HCT116 (cell line): ENCODE measurements around the gene PARP12.

ENCODE experiments used
- EZH2 ChIP-seq: fragments of 200-600 bp; sonication (generic); IDR thresholded peaks from 2 replicates; pipeline ENCODE4 v1.6.1; 2017; ENCODE audit warnings: antibody characterized with exemption, mixed run types
- POLR2A ChIP-seq: IDR thresholded peaks from 2 replicates; pipeline ENCODE4 v1.7.0; 2011; ENCODE audit warnings: borderline replicate concordance; ENCODE audit not compliant: insufficient read depth, insufficient read length; ENCODE audit errors: extremely low read depth
- SIN3A ChIP-seq: IDR thresholded peaks from 2 replicates; pipeline ENCODE4 v1.6.1; 2012; ENCODE audit warnings: low read depth
- TF ChIP-seq, protein P1 (sequence below): IDR thresholded peaks from 2 replicates; pipeline ENCODE4 v1.6.1; 2012; ENCODE audit warnings: low read depth
- TF ChIP-seq, protein P2 (sequence below), 3 experiments: fragments of 200-600 bp in 1 of 3; sonication (generic) in 1 of 3; IDR thresholded peaks in 2 of 3; conservative IDR thresholded peaks in 1 of 3; 2 replicates each; pipeline ENCODE4 v1.5.1; 2012 to 2017; ENCODE audit warnings: low read depth in 2 of 3, low read length in 2 of 3, antibody characterized with exemption in 1 of 3, borderline replicate concordance in 1 of 3, control low read depth in 1 of 3, mild to moderate bottlenecking in 1 of 3, mixed read lengths in 1 of 3, mixed run types in 1 of 3, moderate library complexity in 1 of 3; ENCODE audit not compliant: insufficient read depth in 1 of 3

DNA sequence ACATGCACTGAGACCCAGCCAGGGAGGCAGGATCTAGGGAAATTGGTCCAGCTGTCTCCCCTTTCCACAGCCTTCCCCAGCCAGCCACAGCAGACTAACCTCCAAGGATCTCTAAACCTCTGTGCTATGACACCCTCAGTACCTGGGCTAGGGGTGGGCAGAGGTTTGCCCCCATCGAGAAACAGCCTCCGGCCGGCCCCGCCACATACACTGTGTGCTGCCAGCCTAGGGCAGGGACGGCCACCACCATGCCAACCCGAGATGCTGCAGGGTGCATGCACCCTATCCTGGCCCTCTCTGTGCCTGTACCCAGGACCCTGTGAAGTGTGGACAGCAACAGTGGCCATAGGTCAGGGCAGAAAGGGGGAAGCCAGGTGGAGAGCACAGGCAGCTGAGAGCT, 58.1 kb downstream of the PARP12 start:
- TF ChIP-seq POLR2A (no peak), SIN3A (no peak), EZH2 (no peak)
- TF ChIP-seq, protein P1, sequence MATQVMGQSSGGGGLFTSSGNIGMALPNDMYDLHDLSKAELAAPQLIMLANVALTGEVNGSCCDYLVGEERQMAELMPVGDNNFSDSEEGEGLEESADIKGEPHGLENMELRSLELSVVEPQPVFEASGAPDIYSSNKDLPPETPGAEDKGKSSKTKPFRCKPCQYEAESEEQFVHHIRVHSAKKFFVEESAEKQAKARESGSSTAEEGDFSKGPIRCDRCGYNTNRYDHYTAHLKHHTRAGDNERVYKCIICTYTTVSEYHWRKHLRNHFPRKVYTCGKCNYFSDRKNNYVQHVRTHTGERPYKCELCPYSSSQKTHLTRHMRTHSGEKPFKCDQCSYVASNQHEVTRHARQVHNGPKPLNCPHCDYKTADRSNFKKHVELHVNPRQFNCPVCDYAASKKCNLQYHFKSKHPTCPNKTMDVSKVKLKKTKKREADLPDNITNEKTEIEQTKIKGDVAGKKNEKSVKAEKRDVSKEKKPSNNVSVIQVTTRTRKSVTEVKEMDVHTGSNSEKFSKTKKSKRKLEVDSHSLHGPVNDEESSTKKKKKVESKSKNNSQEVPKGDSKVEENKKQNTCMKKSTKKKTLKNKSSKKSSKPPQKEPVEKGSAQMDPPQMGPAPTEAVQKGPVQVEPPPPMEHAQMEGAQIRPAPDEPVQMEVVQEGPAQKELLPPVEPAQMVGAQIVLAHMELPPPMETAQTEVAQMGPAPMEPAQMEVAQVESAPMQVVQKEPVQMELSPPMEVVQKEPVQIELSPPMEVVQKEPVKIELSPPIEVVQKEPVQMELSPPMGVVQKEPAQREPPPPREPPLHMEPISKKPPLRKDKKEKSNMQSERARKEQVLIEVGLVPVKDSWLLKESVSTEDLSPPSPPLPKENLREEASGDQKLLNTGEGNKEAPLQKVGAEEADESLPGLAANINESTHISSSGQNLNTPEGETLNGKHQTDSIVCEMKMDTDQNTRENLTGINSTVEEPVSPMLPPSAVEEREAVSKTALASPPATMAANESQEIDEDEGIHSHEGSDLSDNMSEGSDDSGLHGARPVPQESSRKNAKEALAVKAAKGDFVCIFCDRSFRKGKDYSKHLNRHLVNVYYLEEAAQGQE, result no peak
- TF ChIP-seq, protein P2, sequence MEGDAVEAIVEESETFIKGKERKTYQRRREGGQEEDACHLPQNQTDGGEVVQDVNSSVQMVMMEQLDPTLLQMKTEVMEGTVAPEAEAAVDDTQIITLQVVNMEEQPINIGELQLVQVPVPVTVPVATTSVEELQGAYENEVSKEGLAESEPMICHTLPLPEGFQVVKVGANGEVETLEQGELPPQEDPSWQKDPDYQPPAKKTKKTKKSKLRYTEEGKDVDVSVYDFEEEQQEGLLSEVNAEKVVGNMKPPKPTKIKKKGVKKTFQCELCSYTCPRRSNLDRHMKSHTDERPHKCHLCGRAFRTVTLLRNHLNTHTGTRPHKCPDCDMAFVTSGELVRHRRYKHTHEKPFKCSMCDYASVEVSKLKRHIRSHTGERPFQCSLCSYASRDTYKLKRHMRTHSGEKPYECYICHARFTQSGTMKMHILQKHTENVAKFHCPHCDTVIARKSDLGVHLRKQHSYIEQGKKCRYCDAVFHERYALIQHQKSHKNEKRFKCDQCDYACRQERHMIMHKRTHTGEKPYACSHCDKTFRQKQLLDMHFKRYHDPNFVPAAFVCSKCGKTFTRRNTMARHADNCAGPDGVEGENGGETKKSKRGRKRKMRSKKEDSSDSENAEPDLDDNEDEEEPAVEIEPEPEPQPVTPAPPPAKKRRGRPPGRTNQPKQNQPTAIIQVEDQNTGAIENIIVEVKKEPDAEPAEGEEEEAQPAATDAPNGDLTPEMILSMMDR (IDR thresholded peaks at IDR 0.05 in 2 of 3, conservative IDR thresholded peaks at IDR 0.05 in 1 of 3; ENCODE audit: borderline replicate concordance in 1 of 3, insufficient read depth in 1 of 3, low read depth in 2 of 3, low read length in 2 of 3), result no peak
